IMR-90 (cell line): ENCODE results near the gene TMEM214. TPM values are rescaled to one million over a fixed set of nuclear protein-coding genes. Genes with fewer than 3 reads are reported as not detected.

ENCODE experiments used
- ATAC-seq: fragments of 200-7000 bp; cut with Tn5 transposase; 2 replicates; pipeline ENCODE4 v1.9.1; 2020; ENCODE audit warnings: low read depth, mild to moderate bottlenecking, moderate library complexity
- BruUV-seq: library from RNA; stranded (reverse); fragments of 400-500 nt; replicated peaks from 2 replicates; lab custom pipeline; 2021; lab: Mats Ljungman, UMichigan
- CTCF ChIA-PET: fragments of 300-600 bp; formaldehyde crosslinking; extraction: SDS; loops from one replicate; lab custom pipeline; 2021; ENCODE audit warnings: antibody characterized with exemption; lab: Yijun Ruan, JAX
- POLR2A ChIA-PET: fragments of 300-600 bp; sonication (Branson Sonifier 250); formaldehyde crosslinking; loops from one replicate; lab custom pipeline; 2022; ENCODE audit warnings: antibody characterized with exemption; ENCODE audit not compliant: unreplicated experiment; lab: Charles Lee
- DNase-seq: peaks from one replicate; pipeline ENCODE4 v3.0.0; 2013
- H2AFZ ChIP-seq: replicated peaks from 2 replicates; pipeline ENCODE3; 2013; ENCODE audit warnings: low read length, mild to moderate bottlenecking; ENCODE audit not compliant: poor library complexity
- H2AK5ac ChIP-seq: 2 replicates; pipeline ENCODE4 v1.6.1; 2013; ENCODE audit warnings: low read depth, low read length, inconsistent platforms
- H2AK9ac ChIP-seq: replicated peaks from 2 replicates; pipeline ENCODE3; 2013; ENCODE audit warnings: mild to moderate bottlenecking, low read depth, low read length, moderate library complexity; ENCODE audit not compliant: poor library complexity
- H2BK120ac ChIP-seq: 2 replicates; pipeline ENCODE4 v1.6.1; 2013; ENCODE audit warnings: low read depth, low read length, inconsistent platforms
- H2BK15ac ChIP-seq: 3 replicates; pipeline ENCODE4 v1.6.1; 2013; ENCODE audit warnings: low read depth, low read length, inconsistent platforms
- H2BK20ac ChIP-seq: 2 replicates; pipeline ENCODE4 v1.6.1; 2013; ENCODE audit warnings: low read depth, mild to moderate bottlenecking, inconsistent platforms, low read length, moderate library complexity
- H2BK5ac ChIP-seq: 2 replicates; pipeline ENCODE4 v1.6.1; 2013; ENCODE audit warnings: mild to moderate bottlenecking, low read depth, low read length, inconsistent platforms; ENCODE audit not compliant: poor library complexity, severe bottlenecking
- H3K14ac ChIP-seq: replicated peaks from 2 replicates; pipeline ENCODE4 v1.6.1; 2013; ENCODE audit warnings: low read depth, low read length, inconsistent platforms
- H3K18ac ChIP-seq: 2 replicates; pipeline ENCODE4 v1.6.1; 2013; ENCODE audit warnings: low read depth, low read length, control low read depth
- H3K23ac ChIP-seq: 2 replicates; pipeline ENCODE4 v1.6.1; 2013; ENCODE audit warnings: low read depth, low read length, inconsistent platforms
- H3K27ac ChIP-seq: 2 replicates; pipeline ENCODE4 v1.5.1; 2013; ENCODE audit warnings: mild to moderate bottlenecking, control low read depth, low read length; ENCODE audit not compliant: insufficient read depth
- H3K27me3 ChIP-seq: 2 replicates; pipeline ENCODE4 v1.6.1; 2013; ENCODE audit warnings: low read length; ENCODE audit not compliant: control insufficient read depth, insufficient read depth
- H3K36me3 ChIP-seq: 2 replicates; pipeline ENCODE4 v1.6.1; 2013; ENCODE audit warnings: low read length, mixed read lengths; ENCODE audit not compliant: control insufficient read depth, insufficient read depth
- H3K4ac ChIP-seq: 2 replicates; pipeline ENCODE4 v1.6.1; 2013; ENCODE audit warnings: low read depth, low read length, inconsistent platforms
- H3K4me1 ChIP-seq: 2 replicates; pipeline ENCODE4 v1.6.1; 2013; ENCODE audit warnings: low read length, mixed read lengths; ENCODE audit not compliant: control insufficient read depth, insufficient read depth
- H3K4me2 ChIP-seq: 2 replicates; pipeline ENCODE4 v1.6.1; 2013; ENCODE audit warnings: low read depth, mild to moderate bottlenecking, control low read depth, low read length, moderate library complexity
- H3K4me3 ChIP-seq: 2 replicates; pipeline ENCODE4 v1.5.1; 2013; ENCODE audit warnings: low read depth, mild to moderate bottlenecking, control low read depth, low read length, moderate library complexity; ENCODE audit not compliant: insufficient read depth
- H3K56ac ChIP-seq: 2 replicates; pipeline ENCODE4 v1.6.1; 2013; ENCODE audit warnings: low read length, inconsistent platforms; ENCODE audit not compliant: insufficient read depth; ENCODE audit errors: extremely low read depth
- H3K79me1 ChIP-seq, 2 experiments: 2 replicates each; pipeline ENCODE4 v1.6.1; 2013; ENCODE audit warnings: low read length in 2 of 2, inconsistent platforms in 1 of 2, low read depth in 1 of 2
- H3K9ac ChIP-seq: 2 replicates; pipeline ENCODE4 v1.6.1; 2013; ENCODE audit warnings: low read depth, low read length, control low read depth
- H3K9me1 ChIP-seq: 2 replicates; pipeline ENCODE4 v1.6.1; 2013; ENCODE audit warnings: low read length, inconsistent platforms; ENCODE audit not compliant: insufficient read depth
- H3K9me3 ChIP-seq: 2 replicates; pipeline ENCODE4 v1.6.1; 2013; ENCODE audit warnings: low read length; ENCODE audit not compliant: control insufficient read depth, insufficient read depth
- H4K20me1 ChIP-seq: 2 replicates; pipeline ENCODE4 v1.6.1; 2013; ENCODE audit warnings: low read length, inconsistent platforms; ENCODE audit not compliant: insufficient read depth
- H4K5ac ChIP-seq: 2 replicates; pipeline ENCODE4 v1.6.1; 2013; ENCODE audit warnings: mild to moderate bottlenecking, low read depth, low read length, control low read depth
- H4K8ac ChIP-seq, 2 experiments: 2 replicates each; pipeline ENCODE4 v1.6.1; 2013; ENCODE audit warnings: low read depth in 2 of 2, low read length in 2 of 2, control low read depth in 1 of 2, inconsistent platforms in 1 of 2
- H4K91ac ChIP-seq: 2 replicates; pipeline ENCODE4 v1.6.1; 2013; ENCODE audit warnings: low read depth, low read length, inconsistent platforms; ENCODE audit not compliant: insufficient read depth
- CEBPB ChIP-seq: IDR thresholded peaks from 2 replicates; pipeline ENCODE4 v1.6.1; 2012; ENCODE audit warnings: low read depth, low read length, improper control_type of control experiment
- CHD1 ChIP-seq: IDR thresholded peaks from 2 replicates; pipeline ENCODE4 v1.6.1; 2012; ENCODE audit warnings: low read depth, low read length, improper control_type of control experiment
- CTCF ChIP-seq: conservative IDR thresholded peaks from 2 replicates; pipeline ENCODE4 v1.5.1; 2012; ENCODE audit warnings: mild to moderate bottlenecking, low read depth, low read length, improper control_type of control experiment
- ELK1 ChIP-seq: fragments of 150-350 bp; IDR thresholded peaks from 2 replicates; pipeline ENCODE4 v1.6.1; 2016; ENCODE audit warnings: low read depth, mild to moderate bottlenecking, low read length, moderate library complexity, borderline replicate concordance
- FOS ChIP-seq: fragments of 150-350 bp; IDR thresholded peaks from 2 replicates; pipeline ENCODE4 v1.6.1; 2016; ENCODE audit warnings: low read depth, low read length
- MAFK ChIP-seq: IDR thresholded peaks from 2 replicates; pipeline ENCODE4 v1.6.1; 2012; ENCODE audit warnings: low read depth, low read length, improper control_type of control experiment
- MAZ ChIP-seq: IDR thresholded peaks from 2 replicates; pipeline ENCODE4 v1.6.1; 2012; ENCODE audit warnings: low read depth, mild to moderate bottlenecking, low read length, improper control_type of control experiment, moderate library complexity, borderline replicate concordance
- MXI1 ChIP-seq: IDR thresholded peaks from 2 replicates; pipeline ENCODE4 v1.6.1; 2012; ENCODE audit warnings: low read depth, mild to moderate bottlenecking, low read length, moderate library complexity, borderline replicate concordance
- NFE2L2 ChIP-seq: fragments of 150-350 bp; IDR thresholded peaks from 2 replicates; pipeline ENCODE4 v1.6.1; 2016; ENCODE audit warnings: low read depth, mild to moderate bottlenecking, low read length
- POLR2A ChIP-seq: IDR thresholded peaks from 2 replicates; pipeline ENCODE4 v1.6.1; 2012; ENCODE audit warnings: mild to moderate bottlenecking, low read depth, low read length
- RAD21 ChIP-seq: IDR thresholded peaks from 2 replicates; pipeline ENCODE4 v1.6.1; 2012; ENCODE audit warnings: low read length, improper control_type of control experiment
- RCOR1 ChIP-seq: IDR thresholded peaks from 2 replicates; pipeline ENCODE4 v1.6.1; 2012; ENCODE audit warnings: mild to moderate bottlenecking, low read length, improper control_type of control experiment; ENCODE audit not compliant: insufficient replicate concordance
- SMC3 ChIP-seq: fragments of 150-350 bp; IDR thresholded peaks from 2 replicates; pipeline ENCODE4 v1.6.1; 2016; ENCODE audit warnings: low read depth, mild to moderate bottlenecking, antibody characterized with exemption, low read length, moderate library complexity
- USF2 ChIP-seq: fragments of 150-350 bp; IDR thresholded peaks from 2 replicates; pipeline ENCODE4 v1.6.1; 2017; ENCODE audit warnings: mild to moderate bottlenecking, antibody characterized with exemption, low read length, low read depth
- WGBS, 2 experiments: methylation state at CpG; one replicate each; pipeline versions ENCODE4 v1.1.5 to v1.1.7; 2013; ENCODE audit warnings: missing lambda C conversion rate in 2 of 2; ENCODE audit not compliant: insufficient read length in 1 of 2; ENCODE audit errors: extremely low coverage in 2 of 2; 5-methylcytosine and 5-hydroxymethylcytosine counted together
- dilution Hi-C: fragments of 300-500 bp; cut with HindIII; formaldehyde crosslinking; loops from one replicate; pipeline ENCODE4 v1.14.3; 2018; ENCODE audit warnings: low sequenced_read_pairs; ENCODE audit not compliant: unreplicated experiment
- in situ Hi-C: fragments of 300-500 bp; cut with MboI; formaldehyde crosslinking; loops from 3 replicates; pipeline ENCODE4 v1.14.3; 2019; ENCODE audit warnings: low sequenced_read_pairs, inconsistent platforms, mixed read lengths
- intact Hi-C: fragments of 100-400 bp; cut with micrococcal nuclease; formaldehyde crosslinking; loops from 2 replicates; pipeline ENCODE4 v1.10.0; 2022
- polyA plus RNA-seq, 3 experiments: library from polyadenylated mRNA; depleted of rRNA; stranded (reverse); fragments of >200 nt; gene quantifications; 2 replicates each; pipeline ENCODE4 v1.2.3, GENCODE V29; 2012; ENCODE audit warnings: low replicate concordance in 1 of 3
- total RNA-seq: library from RNA; depleted of rRNA; stranded (reverse); fragments of >200 nt; gene quantifications from 2 replicates; pipeline ENCODE4 v1.2.3, GENCODE V29; 2012

The TMEM214 gene
- total and polyA plus RNA-seq, 2 of the 4 experiments (the other 2 are of a cell fraction): 32.1 to 121 TPM

- Histone ChIP-seq H2BK120ac (no peak overlapping the region), H3K9me3 (no peaks in the 10 kb centered on the region), H4K5ac (no peak overlapping the region), H4K91ac (no peak overlapping the region), H3K4me2 (no peak overlapping the region), H3K9ac (no peak overlapping the region), H3K9me1 (peaks cover 9% of the 10 kb centered on the region), H3K27me3 (no peaks in the 10 kb centered on the region), H2AK5ac (no peak overlapping the region), H4K20me1 (peaks cover 32% of the 10 kb centered on the region), H3K4me3 (no peak overlapping the region), H3K56ac (no peak overlapping the region), H2AK9ac (no peak overlapping the region), H3K27ac (no peak overlapping the region), H4K8ac (no peak overlapping the region), H3K23ac (no peak overlapping the region), H3K18ac (no peak overlapping the region), H2BK20ac (no peak overlapping the region), H2AFZ (no peak overlapping the region), H2BK5ac (no peak overlapping the region), H3K4me1 (peaks cover 4% of the 10 kb centered on the region; the same call in 1 of the 2 replicates), H3K4ac (no peak overlapping the region), H3K14ac (no peak overlapping the region), H2BK15ac (no peak overlapping the region), H3K79me1 (peaks cover 21 to 54% of the 10 kb centered on the region in 2 experiments), H3K36me3 (peaks cover 73% of the 10 kb centered on the region)
- CTCF ChIA-PET: no interaction called here
- POLR2A ChIA-PET: no interaction called here
- WGBS, 2 experiments: 100% methylated on average over 1 of the region's 7 CpGs; no CpG with 5 or more reads in 1 of the 2 experiments
- dilution Hi-C loops: no loop called here
- in situ Hi-C loops: no loop called here
- BruUV-seq: no TSS peak
- ATAC-seq (no peak), DNase-seq (no peak)
- intact Hi-C loops: no loop called here
- no peak for TF ChIP-seq RAD21
- TF ChIP-seq CEBPB: no peak
- no peak for TF ChIP-seq FOS
- no peak for TF ChIP-seq MAZ
- no peak for TF ChIP-seq CHD1
- no peak for TF ChIP-seq ELK1
- TF ChIP-seq USF2: no peak
- TF ChIP-seq SMC3: no peak
- no peak for TF ChIP-seq MAFK
- TF ChIP-seq MXI1: no peak
- no peak for TF ChIP-seq POLR2A
- TF ChIP-seq RCOR1: no peak
- no peak for TF ChIP-seq CTCF
- TF ChIP-seq NFE2L2: no peak
These were observed 7.1 kb downstream of the TMEM214 start for GRCh38 chr2:27039871-27040270.
